ENCODE data around the gene DDX24. TPM values are rescaled to one million over a fixed set of nuclear protein-coding genes. Genes with fewer than 3 reads are reported as not detected.

DDX24 gene
- total RNA-seq, 3 donors from 2014 or later = 287 to 321 (median 319) TPM

- H3K4me1 Mint-ChIP-seq (ENCODE audit: low read depth) = peaks cover 16% of the 10 kb centered on the region
- H3K27me3 Mint-ChIP-seq (ENCODE audit: low read depth) = peaks cover 8% of the 10 kb centered on the region
- H3K36me3 Mint-ChIP-seq (ENCODE audit: insufficient read depth) = no peaks in the 10 kb centered on the region
- H3K9me3 Mint-ChIP-seq = no peaks in the 10 kb centered on the region
- ATAC-seq = no peak
- no peak overlapping the region for H3K4me3 Mint-ChIP-seq
- DNase-seq = no peak
Observed at GRCh38 chr14:93998871-93999403, 82.1 kb downstream of the DDX24 start.

Other genes starting within 250 kb of the DDX24 start
- gene FAM181A, start 153.9 kb downstream of the DDX24 start, total RNA-seq = not detected
- 1 to 10 TPM; 8.2 to 9.9 (median 9.8) TPM for gene ASB2, start 104.6 kb downstream of the DDX24 start, total RNA-seq
- under 1 TPM in 1 of 3 donors, not detected in 2; 0.35 TPM for gene CCDC197, start 83.9 kb downstream of the DDX24 start, total RNA-seq
- under 1 TPM; 0.50 to 0.54 (median 0.53) TPM for gene OTUB2, start 54.9 kb downstream of the DDX24 start, total RNA-seq
- gene IFI27L1, start 108 bp upstream of the DDX24 start, total RNA-seq = 1 to 10 TPM; 8.9 to 9.5 (median 9.0) TPM
- 1 to 10 TPM; 1.3 to 1.7 (median 1.3) TPM for gene IFI27, start 29.5 kb upstream of the DDX24 start, total RNA-seq
- gene IFI27L2, start 48.4 kb upstream of the DDX24 start, total RNA-seq = 10 to 100 TPM; 19.3 to 26.4 (median 23.6) TPM
- gene PPP4R4, start 93.1 kb upstream of the DDX24 start, total RNA-seq = 1 to 10 TPM; 2.0 to 4.2 (median 2.8) TPM
- gene SERPINA10, start 212.1 kb upstream of the DDX24 start, total RNA-seq = not detected
- gene SERPINA6, start 242.1 kb upstream of the DDX24 start, total RNA-seq = not detected